Hematopoietic multipotent progenitor cell treated with erythropoietin and hydrocortisone succinate and interleukin-3 and kit ligand, for 6 days (in vitro differentiated cells): ENCODE data around the gene WFDC5.
"Not testable (repeated sequence)": the region's sequence is repeated elsewhere in the genome, so short reads cannot be mapped to it uniquely, and the experiment has no call there.

Source experiments
- DNase-seq: peaks from one replicate; pipeline ENCODE4 v3.0.0-alpha.2; 2015

WFDC5 gene, protein sequence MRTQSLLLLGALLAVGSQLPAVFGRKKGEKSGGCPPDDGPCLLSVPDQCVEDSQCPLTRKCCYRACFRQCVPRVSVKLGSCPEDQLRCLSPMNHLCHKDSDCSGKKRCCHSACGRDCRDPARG

DNA sequence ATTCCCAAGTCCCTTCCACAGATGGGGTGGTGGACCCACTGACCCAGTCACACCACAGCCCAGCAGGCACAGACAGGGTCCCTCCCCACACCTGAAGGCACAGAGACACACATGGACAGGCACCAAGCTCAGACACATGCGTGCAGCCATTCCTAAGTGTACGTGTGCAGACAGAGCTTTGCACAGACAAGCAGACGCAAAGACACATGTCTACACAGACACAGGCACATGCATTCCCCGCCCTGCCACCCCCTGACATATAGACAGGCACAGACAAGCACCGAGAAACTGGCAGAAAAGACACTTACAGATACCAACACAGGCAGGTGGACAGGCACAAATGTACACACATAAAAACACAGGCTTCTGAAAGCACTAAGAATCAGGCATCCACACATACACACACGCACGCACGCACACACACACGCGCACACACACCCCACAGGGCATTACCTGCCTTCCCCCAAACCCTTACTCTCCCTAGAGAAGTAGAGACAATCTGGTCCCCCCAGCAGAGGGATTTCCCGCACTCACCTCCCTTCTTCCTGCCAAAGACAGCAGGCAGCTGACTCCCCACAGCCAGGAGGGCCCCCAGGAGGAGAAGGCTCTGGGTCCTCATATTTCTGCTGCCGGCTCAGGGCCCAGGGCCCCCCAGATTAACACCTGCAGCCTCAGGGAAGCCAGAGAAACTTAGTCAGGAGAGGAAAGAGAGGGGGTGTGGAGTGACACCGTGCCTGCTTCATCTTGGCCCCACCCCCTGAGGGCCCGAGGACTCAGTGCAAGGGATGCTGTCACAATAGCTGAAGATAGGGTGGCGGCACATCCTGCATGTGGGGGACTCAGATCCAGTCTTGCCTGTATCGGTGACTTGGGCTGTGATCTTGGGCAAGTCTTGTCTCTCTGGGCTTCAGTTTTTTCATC is at the start of gene WFDC5:
WFDC5 (minus strand) TSS at position 710 of the 921 bp plus-strand sequence; CDS start at position 619, 91 bp downstream.
- no peak for DNase-seq

DNA sequence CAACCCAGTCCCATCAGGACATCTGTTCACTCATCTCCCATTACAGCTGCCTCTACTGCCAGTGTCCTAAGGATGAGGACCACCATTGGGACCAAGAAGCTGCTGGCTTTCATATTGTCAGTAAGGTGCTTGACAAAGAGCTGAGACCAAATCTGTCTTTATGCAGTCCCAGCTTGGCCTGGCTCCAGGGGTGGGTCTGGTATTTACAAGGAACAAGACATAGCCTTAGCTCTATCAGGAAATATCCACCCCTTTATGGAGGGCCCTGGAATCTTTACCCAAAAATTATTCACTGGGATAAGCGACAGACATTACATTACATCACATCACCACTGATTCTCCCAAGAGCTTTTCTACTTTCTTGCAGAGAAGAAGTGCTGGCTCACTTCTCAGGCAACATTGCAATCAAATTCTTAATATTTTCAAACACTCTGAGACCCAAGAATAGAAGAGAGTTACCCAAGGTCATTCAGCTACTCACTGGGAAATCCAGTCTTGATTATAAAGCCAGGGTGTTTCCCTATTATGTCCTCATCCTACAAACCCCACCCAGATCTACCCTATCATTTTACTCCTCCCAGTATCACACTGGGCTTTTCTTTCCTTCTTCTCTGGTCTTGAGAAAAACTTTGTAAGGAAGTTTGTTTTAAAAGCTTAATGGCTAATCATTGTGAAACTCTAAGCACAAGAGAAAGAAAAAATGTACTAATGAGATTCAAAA is 48.3 kb upstream of the WFDC5 start:
- no peak for DNase-seq

DNA sequence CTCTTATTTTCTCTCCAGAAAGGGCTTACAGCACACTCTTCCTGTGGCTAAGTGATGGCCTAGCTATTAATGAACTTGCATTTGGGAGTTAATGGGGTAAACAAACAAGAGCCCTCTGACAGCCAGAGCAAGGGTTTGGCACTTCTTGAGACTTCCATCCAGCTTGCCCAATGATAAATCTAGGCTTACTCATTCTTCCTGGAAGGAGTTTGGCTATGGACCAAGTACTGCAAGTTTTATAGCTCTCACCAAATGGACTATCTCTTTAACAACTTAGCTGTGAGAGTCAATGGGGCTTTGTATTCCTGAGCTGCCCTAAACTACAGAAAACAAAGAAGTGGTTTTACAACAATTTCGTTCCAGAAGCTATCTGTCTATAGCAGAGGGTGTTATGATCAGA is 43.0 kb upstream of the WFDC5 start:
- DNase-seq = no peak

DNA sequence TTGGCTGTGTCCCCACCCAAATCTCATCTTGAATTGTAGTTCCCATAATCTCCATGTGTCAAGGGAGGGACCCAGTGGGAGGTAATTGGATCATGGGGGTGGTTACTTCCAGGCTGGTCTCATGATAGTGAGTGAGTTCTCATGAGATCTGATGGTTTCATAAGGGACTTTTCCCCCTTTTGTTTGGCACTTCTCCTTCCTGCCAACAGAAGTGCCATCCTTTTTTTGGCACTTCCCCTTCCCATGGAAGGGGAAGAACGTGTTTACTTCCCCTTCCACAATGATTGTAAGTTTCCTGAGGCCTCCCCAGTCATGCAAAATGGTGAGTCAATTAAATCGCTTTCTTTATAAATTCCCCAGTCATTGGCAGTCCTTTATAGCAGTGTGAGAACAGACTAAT is 41.7 kb upstream of the WFDC5 start:
- no peak for DNase-seq

DNA sequence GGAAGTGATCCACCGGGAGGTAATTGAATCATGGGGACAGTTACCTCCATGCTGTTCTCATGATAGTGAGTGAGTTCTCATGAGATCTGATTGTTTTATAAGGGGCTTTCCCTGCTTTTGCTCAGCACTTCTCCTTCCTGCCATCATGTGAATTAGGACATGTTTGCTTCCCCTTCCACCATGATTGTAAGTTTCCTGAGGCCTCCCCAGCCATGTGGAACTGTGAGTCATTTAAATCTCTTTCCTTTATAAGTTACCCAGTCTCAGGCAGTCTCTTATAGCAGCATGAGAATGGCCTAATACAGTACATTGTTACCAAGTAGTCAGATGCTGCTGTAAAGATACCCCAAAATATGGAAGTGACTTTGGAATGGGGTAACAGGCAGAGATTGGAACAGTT is 39.8 kb upstream of the WFDC5 start:
- DNase-seq = not testable (repeated sequence)

DNA sequence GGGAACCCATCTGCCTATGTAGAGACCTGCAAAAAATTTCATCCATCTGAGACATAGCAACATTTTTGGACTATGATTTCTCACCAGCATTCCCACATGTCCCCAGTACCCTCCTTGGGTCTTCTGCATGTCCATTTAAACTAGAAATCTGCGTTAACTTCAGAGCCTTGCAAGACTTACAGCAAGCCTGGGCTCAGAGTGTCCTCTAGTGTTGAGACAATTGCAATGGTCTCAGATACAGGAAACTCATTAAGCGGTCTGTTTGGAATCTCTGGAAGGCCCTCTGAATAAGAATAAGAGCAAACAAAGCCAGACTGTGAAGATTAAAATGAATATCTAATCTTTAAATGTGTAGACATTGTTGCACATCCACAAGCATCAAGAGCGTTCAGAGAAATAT is 39.2 kb upstream of the WFDC5 start:
- DNase-seq = no peak

DNA sequence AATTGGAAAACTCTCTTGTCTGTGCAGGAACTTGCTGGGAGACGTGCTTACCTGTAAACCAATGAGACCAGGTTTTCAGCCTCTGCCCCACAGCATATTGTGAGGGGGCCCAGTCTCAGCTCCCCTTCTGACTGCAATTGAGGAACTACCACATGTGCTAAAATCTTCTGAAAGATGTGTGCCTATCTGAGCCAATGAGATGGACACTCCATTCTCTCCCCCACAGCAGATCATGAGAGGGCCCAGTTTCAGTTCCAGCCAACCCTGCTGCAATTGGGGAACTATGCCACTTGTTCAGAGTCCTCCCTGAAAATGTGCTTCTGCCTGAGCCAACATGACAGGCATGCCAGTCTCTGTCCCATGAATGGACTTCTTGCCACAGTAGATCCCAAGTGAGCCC is 38.8 kb upstream of the WFDC5 start:
- no peak for DNase-seq

DNA sequence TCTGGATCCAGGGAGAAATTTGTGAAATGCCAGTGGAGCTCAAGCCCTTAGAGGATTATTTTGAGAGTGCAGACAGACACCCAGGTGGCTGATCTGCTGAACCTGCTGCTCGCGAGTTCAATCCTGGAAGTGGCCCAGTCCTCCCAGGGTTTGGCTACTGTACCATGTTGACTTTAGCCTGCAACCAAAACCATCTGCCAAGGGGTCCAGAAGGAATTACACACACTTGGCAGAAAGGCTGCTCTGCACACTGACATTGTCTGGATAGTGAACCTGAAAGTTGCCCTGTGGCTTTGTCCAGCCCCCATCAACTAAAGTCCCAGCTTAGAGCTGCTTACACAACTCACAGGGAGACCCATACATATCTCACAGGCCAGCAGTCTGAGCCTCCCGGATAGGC is 38.2 kb upstream of the WFDC5 start:
- no peak for DNase-seq

DNA sequence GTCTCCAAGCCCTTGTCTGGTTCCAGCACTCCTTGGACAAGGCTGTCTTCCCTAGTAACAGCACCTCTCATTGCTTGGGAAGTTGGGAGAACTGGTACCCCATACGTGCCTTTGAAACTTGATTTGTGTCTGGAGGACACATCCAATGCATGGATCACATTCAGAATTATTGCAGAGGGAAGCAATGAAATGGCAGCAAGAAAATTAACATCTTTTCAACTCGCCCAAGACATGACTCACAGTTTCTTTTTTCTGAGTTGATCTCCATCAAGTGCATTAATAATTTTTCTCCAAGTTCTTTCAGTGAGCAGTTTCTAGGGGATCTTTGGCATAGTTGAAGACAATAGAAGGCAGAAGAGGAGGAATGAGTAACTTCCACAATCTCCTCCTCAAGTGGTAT is 37.4 kb upstream of the WFDC5 start:
- no peak for DNase-seq

DNA sequence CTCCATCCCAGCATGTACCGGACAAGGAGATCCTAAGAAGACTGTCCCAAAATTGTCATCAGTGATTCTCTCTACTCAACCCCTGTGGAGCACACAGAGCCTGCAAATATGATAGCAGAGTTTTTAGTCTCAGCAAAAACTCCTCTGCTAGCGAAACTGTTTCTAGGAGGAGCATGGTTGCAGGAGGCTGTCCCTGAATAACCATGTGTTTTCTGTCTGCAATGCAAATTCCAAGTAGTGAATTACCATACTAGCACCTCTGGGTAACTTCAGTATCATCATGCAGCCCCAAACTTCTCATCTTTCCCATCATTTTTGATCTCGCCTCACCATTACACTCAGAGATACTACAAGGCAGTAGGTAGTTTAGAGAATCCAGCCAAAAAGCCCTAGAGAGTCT is 34.1 kb upstream of the WFDC5 start:
- DNase-seq = no peak

DNA sequence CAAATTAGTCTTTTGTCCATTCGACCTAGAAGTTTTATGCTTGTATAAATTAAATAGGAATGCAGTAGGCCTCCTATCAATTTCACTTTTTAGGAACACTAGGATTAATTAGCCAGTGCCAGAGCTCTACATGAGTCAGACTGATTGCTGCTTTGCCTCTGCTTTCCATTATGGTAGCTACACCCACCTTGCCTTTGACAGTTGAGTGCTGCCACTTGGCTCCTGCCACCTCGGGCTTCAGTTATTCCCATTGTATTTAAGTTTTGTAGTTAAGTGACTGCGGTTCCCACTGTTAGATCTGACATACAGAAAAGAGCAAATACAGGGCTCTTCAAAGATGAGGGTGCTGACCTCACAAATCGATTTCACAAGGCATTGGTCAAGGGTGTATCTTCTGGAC is 25.9 kb upstream of the WFDC5 start:
- DNase-seq = no peak

DNA sequence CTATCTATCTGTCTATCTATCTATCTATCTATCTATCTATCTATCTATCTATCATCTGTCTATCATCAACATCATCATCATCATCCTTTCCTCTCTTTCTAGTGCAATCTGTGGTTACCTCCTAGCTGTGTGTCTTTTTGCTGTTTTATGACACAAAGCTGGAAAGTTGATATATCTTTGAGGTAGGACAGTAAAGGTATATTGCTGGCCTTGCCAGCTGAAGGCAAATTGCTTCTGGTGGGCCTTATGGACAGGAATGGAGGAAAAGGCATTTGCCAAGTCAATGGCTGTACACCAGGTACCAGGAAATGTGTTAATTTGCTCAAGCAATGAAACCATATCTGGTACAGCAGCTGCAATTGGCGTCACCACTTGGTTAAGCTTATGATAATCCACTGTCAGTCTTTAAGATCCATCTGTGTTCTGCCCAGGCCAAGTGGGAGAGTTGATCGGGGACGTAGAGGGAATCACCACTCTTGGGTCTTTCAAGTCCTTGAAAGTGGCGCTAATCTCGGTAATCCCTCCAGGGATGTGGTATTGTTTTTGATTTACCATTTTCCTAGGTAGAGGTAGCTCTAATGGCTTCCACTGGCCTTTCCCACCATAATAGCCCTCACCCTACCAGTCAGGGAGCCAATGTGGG is 24.9 kb upstream of the WFDC5 start:
- not testable (repeated sequence) for DNase-seq

DNA sequence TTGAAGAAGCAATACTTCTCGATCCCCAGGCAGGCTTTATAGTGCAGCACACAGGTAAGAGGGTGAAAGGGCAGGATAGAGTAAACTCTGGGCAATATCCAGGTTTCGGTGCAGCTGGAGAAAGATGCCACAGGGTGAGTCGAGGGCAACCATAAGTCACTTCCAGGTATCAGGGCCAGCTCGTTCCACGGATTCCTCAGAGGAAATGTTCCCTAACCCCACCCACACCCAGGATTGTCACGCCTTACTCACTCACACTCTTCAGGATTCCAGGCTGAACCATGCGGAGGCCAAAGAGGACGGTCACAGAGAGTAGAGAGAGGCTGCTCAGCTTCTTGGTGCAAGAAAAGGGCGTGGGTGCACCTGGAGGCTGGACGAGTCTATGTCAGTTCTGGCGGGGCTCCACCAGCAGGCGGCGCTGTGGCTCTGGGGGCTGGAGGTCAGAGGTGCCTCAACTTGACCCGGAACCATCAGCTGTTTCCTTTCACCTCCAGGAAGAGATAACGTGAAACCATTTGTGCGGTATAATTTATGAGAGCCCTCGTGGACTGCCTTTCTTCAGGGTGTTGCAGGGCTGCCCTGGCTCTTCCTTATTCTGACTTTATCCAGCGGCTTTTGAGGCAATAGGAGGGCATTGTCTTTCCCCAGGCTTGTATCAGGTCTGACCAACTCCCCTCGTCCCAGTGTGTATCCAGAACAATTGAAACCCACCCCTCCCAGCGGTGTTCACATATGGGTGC is 23.8 kb upstream of the WFDC5 start:
- peak; percentile 80 for DNase-seq

DNA sequence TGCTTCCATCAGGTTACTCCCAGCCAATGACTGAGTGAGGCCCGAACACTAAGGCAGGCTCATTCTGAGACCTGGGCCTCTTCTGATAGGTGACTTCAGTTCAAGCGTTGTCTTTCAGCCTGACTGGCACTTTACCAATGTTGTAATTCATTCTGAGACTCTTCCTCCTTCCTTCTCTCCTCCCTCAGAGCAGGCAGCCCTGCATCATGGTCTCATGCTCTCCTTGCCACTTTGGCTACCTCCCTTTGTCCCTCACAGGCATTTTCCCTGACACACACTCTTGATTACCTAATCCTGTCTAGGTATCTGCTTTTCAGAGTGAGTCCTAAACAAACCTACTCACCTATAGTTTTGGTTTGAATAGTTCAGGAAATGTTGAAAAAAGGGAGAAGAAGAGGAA is 21.9 kb upstream of the WFDC5 start:
- no peak for DNase-seq

DNA sequence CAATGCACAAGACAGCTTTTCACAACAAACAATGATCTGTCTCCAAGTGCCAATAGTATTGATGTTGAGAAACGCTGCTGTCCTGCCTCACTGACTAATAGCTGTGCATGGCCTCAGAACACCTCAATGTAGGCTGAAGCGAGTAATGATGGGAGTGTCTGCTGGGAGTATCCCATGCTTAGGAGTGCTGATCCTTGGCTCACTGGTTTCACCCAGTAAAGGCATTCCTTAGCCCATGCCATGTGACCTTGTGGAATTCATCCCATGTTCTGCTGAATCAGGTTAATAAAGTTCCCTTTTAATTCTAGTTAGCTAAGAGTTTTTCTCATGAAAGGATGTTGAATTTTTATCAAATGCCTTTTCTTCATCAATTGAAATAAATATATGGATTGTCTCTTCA is 13.1 kb upstream of the WFDC5 start:
- no peak for DNase-seq

DNA sequence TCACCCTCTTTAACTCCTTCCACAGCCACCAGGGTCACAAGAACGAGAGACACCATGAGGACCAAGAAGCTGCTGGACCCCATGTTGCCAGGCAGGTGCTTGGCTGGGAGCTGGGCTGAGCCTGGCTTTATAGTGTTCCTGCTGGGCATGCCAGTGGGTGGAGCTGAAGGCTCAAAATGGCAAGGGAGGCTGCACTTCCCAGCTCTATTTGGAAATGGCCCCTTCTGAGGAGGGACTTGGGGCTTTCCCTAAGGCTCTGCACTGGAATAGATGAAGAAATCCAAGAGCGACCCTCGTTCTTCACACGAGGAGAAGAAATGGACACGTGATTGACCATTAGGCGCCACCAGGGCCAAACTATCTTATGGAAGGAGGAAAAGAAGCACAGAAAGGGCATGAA is 9.4 kb upstream of the WFDC5 start, which contains the start of gene WFDC12:
WFDC12 (minus strand) TSS at position 101 of the 400 bp plus-strand sequence; CDS start at position 83, 18 bp downstream.
- no peak for DNase-seq

DNA sequence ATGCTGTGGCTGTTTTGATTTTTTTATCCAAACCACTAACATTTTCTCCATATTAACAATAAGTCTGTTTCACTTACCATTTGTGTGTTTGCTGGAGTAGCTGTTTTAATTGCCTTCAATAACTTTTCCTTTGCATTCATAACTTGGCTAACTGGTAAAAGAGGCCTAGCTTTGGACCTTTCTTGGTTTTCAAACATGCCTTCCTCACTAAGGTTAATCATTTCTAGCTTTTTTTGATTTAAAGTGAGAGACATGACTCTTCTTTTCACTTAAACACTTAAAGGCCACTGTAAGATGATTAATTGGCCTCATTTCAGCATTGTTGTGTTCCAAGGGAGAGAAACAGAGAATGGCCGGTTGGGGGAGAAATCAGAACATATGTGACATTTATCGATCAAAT is 6.4 kb upstream of the WFDC5 start:
- DNase-seq = no peak

DNA sequence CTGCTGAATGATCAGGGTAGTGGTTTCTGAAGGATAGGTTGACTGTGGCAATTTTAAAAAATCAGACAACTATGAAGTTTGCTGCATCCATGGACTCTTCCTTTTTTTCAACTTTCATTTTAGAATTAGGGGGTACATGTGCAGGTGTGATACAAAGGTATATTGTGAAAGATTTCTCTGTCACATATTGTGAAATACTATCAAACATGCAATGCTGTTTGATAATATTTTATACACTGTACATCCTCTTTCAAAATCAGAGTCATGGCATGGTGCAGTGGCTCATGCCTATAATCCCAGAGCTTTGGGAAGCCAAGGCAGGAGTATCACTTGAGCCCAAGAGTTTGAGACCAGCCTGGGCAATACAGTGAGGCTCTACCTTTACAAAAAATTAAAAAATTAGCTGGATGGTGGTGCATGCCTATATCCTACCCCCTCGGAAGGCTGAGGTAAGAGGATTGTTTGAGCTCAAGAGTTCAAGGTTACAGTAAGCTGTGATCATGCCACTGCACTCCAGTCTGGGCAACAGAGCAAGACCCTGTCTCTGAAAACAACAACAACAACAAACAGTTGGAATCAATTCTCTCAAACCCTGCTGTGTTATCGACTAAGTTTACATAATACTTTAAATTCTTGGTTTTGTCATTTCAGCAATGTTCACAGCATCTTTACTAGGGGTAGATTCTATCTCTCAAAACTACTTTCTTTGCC is 4.7 kb upstream of the WFDC5 start:
- no peak for DNase-seq

DNA sequence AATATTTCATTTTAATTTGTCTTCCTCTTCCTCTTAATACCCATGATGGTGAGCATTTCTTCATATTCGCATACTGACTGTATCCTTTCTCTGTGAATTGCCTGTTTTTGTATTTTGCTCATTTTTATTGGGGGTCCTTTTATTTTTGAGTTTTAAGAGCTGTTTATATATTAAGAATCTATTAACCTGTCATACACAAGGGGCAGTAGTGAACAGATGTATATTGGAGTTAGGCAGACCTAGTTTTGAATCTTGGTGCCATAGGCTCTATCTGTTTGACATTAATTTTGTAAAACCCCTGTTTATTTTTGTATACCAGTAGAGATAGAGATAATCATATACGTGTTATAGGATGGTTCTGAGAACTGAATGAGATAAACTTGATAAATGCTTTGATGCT is 3.1 kb upstream of the WFDC5 start:
- DNase-seq = no peak

DNA sequence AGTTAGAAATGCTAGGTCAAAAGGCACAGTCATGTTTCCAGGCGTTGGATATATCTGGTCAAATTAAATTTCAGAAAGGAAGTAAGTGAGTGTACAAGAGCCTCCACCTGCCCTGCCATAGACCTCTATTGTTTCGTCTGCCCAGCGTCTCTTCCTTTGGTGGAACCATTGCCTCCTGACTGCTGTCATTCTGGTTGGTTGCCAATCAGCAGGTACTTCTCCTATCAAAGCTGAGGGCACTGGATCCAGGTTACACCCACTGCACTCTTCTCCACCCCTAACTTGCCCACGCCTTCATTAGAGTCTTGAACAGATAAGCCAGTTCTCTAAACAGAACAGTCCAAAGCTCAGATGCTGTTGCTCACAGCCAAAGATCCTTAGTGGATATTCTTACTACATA is 2.6 kb upstream of the WFDC5 start:
- no peak for DNase-seq

DNA sequence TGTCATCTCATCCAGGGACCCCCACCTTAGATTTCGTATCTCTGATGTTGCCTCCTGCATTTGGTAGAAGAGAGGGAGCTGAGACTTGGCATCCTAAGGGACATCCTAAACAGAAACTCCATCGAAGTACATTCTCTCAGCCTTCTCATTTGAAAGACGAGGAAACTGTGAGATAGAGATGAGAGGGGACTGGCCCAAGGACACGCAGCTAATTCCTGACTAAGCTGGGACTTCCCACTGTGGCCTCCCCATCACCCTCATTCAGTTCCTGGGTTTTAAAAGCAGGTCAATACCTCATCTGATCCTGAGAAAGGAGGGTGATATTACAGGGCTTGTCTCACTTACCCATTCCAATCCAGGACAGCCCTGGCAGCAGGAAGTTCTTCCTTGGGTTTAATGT is 855 bp upstream of the WFDC5 start:
- no peak for DNase-seq

DNA sequence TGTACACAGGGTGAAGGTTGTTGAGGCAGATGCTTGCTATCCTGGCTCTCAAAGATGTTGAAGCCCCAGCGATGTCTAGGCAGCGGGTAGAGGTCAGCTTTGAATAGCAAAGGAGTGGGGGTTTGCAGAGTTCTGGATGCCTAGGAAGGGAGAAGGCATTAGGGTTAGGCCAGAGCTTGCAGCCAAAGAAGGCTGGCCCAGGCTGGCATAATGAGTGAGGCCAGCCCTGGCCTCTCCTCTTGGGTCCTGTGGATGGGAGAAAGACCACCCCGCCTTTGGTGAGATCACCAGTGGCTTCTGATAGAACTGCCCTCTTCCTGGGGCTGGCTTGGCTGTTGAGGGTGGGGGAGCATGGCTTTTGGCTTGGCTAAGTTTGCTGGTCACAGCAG is 406 bp upstream of the WFDC5 start:
- DNase-seq = no peak
